Measurements from ENCODE around the gene FADS6. TPM values are rescaled to one million over a fixed set of nuclear protein-coding genes. Genes with fewer than 3 reads are reported as not detected.
A peak's percentile ranks its signal among the peaks of the same experiment; 100 is the strongest.

FADS6 gene
- total RNA-seq, 1 donor, result not detected

DNA sequence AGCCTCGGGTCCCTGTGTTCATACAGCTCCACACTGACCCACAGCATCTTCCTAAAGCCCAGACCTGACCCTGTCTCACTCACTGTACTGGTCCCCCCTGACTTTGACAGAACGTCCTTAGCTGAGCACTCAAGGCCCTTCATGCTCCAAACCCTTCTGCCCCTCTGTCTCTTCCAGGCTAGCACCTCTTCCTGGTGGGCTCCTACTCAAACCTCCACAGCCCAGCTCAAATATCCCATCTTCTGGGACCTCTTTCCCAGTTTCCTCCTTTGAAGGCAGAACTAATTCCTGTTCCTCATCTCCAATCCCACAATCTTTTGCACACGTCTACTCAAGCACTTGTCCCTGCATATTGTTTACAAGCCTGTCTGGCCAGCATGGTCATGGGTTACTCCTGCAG lies 42.5 kb downstream of the FADS6 start:
- no peak for DNase-seq (ENCODE audit: low read depth)
- no peak overlapping the region for H3K4me3 ChIP-seq (ENCODE audit: low read depth, low read length)

DNA sequence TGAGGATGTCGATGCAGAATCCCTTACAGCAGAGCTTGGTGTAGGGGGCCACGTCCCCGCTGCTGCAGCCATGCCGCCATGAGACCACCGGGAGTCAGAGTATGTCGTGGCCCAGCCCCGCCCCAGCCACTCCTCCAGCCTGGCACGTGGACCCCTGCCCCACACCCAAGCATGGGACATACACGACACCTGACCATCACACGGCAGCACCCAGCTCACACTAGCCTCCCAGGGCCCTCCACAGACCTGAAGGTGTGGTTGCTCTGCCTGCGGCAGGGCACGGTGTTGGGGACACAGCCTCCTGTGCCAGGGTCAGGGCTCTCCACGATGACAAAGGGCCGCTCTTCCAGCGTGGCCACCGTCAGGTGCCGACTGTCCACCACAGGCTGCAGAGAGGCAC lies 43.1 kb downstream of the FADS6 start:
- no peak overlapping the region for H3K4me3 ChIP-seq (ENCODE audit: low read depth, low read length)
- TF ChIP-seq, protein P1, sequence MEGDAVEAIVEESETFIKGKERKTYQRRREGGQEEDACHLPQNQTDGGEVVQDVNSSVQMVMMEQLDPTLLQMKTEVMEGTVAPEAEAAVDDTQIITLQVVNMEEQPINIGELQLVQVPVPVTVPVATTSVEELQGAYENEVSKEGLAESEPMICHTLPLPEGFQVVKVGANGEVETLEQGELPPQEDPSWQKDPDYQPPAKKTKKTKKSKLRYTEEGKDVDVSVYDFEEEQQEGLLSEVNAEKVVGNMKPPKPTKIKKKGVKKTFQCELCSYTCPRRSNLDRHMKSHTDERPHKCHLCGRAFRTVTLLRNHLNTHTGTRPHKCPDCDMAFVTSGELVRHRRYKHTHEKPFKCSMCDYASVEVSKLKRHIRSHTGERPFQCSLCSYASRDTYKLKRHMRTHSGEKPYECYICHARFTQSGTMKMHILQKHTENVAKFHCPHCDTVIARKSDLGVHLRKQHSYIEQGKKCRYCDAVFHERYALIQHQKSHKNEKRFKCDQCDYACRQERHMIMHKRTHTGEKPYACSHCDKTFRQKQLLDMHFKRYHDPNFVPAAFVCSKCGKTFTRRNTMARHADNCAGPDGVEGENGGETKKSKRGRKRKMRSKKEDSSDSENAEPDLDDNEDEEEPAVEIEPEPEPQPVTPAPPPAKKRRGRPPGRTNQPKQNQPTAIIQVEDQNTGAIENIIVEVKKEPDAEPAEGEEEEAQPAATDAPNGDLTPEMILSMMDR (IDR thresholded peaks at IDR 0.05; ENCODE audit: insufficient read depth, low read depth, low read length), result no peak
- DNase-seq (ENCODE audit: low read depth), result no peak

More for the DNA sequence above, 42.5 kb downstream of the FADS6 start:
- TF ChIP-seq, protein P1 (IDR thresholded peaks at IDR 0.05; ENCODE audit: insufficient read depth, low read depth, low read length), result no peak

DNA sequence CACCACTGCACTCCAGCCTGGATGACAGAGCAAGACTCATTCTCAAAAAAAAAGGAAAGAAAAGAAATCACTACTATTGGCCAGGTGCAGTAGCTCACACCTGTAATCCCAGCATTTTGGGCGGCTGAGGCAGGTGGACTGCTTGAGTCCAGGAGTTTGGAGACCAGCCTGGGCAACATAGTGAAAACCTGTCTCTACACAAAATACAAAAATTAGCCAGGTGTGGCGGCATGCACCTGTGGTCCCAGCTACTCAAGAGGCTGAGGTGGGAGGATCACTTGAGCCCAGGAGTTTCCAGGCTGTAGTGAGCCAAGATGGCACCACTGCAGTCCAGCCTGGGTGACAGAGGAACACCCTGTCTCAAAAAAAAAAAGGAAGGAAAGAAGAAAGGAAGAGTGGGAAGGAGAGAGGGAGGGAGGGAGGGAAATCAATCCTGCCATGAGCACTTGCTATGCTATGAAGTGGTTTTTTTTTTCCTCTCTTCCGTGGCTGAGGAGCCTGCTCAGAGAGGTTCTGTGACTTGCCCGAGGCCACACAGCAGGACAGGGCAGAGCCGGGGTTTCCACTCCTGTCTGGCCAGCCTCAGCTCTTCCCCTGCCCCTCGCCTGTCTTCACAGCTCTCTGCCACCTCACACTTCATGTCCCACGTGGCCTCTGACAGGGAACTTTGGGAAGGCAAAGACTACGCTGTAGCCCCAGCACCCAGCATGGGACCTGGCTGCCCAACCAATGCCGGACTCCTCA lies 44.6 kb downstream of the FADS6 start:
- TF ChIP-seq, protein P1 (IDR thresholded peaks at IDR 0.05; ENCODE audit: insufficient read depth, low read depth, low read length), result no peak
- no peak for DNase-seq (ENCODE audit: low read depth)
- H3K4me3 ChIP-seq (ENCODE audit: low read depth, low read length), result no peak overlapping the region

DNA sequence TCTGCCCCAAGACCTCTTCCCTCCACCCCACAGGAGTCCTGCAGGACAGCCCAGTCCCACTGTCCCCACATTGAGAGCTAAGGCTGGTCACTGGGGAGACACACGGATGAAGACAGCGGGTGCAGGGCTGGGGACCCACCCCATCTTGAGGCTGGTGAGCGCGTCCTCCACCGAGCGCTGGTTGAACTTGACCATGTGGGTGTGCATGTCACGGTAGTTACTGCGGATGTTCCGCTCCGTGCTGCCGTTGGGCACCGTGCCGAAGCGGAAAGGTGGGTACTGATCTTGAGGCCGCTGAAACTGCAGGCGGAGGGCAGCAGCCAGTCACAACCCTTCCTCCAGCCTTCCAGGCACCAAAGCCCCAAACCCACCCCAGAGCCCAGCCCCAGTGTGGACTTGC lies 46.8 kb downstream of the FADS6 start:
- no peak overlapping the region for H3K4me3 ChIP-seq (ENCODE audit: low read depth, low read length)
- TF ChIP-seq, protein P1 (IDR thresholded peaks at IDR 0.05; ENCODE audit: insufficient read depth, low read depth, low read length), result no peak
- DNase-seq (ENCODE audit: low read depth), result no peak

DNA sequence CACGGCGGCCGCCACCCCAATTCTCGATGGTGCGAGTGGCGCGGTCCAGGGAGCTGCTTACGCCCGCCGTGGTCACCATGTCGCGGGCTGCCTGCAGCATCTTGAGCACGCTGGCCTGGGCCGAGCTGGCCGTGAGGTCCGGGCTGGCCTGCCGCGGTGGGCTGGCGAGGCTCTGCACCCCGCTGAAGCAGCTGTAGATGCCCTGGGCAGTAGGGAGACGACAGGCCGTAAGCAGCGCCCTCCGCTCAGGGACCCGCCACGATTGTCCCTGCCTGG lies 50.1 kb downstream of the FADS6 start:
- TF ChIP-seq, protein P1 (IDR thresholded peaks at IDR 0.05; ENCODE audit: insufficient read depth, low read depth, low read length), result no peak
- no peak overlapping the region for H3K4me3 ChIP-seq (ENCODE audit: low read depth, low read length)
- DNase-seq (ENCODE audit: low read depth), result no peak

DNA sequence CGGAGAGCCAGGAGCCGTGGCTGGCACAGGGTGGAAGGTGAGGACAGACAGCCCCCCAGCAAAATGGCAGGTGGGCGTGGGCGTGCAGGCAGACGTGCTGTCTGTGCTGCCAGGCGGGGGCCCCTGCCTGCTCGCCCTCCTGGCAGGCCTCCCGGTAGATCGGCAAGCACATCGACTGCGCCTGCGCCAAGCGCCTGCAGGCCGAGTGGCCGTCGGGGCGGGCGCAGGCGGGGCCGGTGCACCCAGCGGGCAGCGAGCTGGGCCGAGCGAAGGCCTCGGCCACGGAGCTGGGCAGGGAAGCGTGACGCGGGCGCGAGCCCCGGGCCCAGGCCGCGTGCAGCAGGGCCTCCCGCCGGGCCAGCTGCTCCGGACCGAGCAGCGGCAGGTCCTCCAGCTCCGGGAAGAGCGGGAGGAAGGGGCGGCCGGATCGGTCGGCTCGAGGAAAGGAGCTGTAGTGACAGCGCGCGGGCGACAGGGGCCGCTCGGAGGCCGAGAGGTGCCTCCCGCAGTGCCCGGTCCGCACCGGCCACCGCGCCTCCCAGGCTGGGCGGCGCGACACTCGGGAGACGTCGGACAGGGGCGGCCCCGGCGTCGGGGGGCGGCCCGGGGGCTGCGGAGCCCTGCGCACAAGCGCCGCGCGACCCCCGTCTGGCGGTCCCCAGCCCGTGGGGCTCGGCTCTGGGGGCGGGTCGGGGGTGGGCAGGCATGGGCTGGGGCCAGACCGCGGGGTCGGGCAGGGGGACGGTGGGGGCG lies 50.7 kb downstream of the FADS6 start:
- H3K4me3 ChIP-seq (ENCODE audit: low read depth, low read length), result peak overlapping the region; percentile 39
- TF ChIP-seq, protein P1 (IDR thresholded peaks at IDR 0.05; ENCODE audit: insufficient read depth, low read depth, low read length), result peak; percentile 49
- DNase-seq (ENCODE audit: low read depth), result peak; percentile 57

Measured in fibroblast of villous mesenchyme (primary cell).